PC-9 (cell line): ENCODE data around the gene VWA8.

Source experiments
- CTCF ChIP-seq: fragments of 200-600 bp; sonication (generic); conservative IDR thresholded peaks from 2 replicates; pipeline ENCODE4 v1.6.1; 2017; ENCODE audit warnings: mixed run types, antibody characterized with exemption, mild to moderate bottlenecking, moderate library complexity
- EZH2 ChIP-seq: fragments of 200-600 bp; sonication (generic); IDR thresholded peaks from 2 replicates; pipeline ENCODE4 v1.8.0; 2017; ENCODE audit warnings: antibody characterized with exemption, low read depth

- TF ChIP-seq CTCF (no peak), EZH2 (no peak)
These were observed 398.8 kb downstream of the VWA8 start for GRCh38 chr13:41562083-41562482.
